SK-N-SH (cell line): ENCODE data around the gene PRXL2B.

Experiments used
- CHD2 ChIP-seq: fragments of 150-350 bp; IDR thresholded peaks from 2 replicates; pipeline ENCODE4 v1.6.1; 2018; ENCODE audit warnings: low read length; ENCODE audit not compliant: partially characterized antibody
- FOXJ3 ChIP-seq: sonication (generic); formaldehyde crosslinking; IDR thresholded peaks from 2 replicates; pipeline ENCODE4 v1.5.1; 2020; ENCODE audit warnings: mild to moderate bottlenecking, missing genetic modification reagents
- RXRA ChIP-seq: IDR thresholded peaks from 2 replicates; pipeline ENCODE4 v1.4.0; 2012; ENCODE audit warnings: low read depth, mild to moderate bottlenecking, borderline replicate concordance
- SIN3A ChIP-seq: IDR thresholded peaks from 2 replicates; pipeline ENCODE4 v1.6.1; 2012; ENCODE audit warnings: low read depth, mild to moderate bottlenecking, low read length, moderate library complexity, borderline replicate concordance
- SMC3 ChIP-seq: IDR thresholded peaks from 2 replicates; pipeline ENCODE4 v1.6.1; 2012; ENCODE audit warnings: low read depth, low read length, improper control_type of control experiment
- TF ChIP-seq, protein P1 (sequence below): IDR thresholded peaks from 2 replicates; pipeline ENCODE4 v1.4.0; 2012; ENCODE audit warnings: low read depth

DNA sequence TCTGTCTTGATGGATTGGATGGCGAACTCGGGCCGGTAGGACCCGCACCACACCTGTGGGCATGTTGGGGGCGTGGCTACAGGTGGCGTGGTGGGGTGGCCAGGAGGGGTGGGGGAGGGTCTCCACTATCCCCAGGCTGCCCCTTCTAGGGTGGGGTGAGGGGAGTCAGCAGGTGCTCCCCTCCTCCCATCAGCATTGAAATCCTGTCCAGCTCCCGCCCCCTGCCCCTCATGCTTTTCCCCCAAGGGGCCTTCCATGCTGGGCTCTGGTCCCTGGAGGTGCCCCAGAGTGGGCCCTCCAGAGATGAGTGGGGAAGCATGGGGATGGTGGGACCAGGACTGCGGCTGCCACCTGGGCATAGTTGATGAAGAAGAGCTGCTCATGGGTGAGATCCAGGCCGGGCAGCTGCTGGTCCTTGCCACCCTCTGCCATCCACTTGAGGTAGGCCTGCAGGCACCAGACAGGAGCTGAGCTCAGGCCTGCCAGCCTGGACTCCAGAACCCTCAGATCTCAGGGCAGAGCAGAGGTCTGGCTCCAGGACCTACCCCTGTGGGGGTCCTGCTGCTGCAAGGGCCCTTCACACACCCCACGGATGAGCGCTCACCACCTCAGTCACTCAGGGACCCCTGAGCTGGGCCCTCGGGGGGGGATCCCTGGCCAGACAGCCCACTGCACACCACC, 5.1 kb downstream of the PRXL2B start:
- TF ChIP-seq FOXJ3 (CRISPR knock-in tag) (no peak), SMC3 (no peak), CHD2 (no peak), RXRA (no peak), SIN3A (no peak)
- TF ChIP-seq, protein P1, sequence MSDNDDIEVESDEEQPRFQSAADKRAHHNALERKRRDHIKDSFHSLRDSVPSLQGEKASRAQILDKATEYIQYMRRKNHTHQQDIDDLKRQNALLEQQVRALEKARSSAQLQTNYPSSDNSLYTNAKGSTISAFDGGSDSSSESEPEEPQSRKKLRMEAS: no peak
